22Rv1 (cell line): ENCODE measurements around the gene MARF1.

Experiments used
- CTCF ChIP-seq: fragments of 450-650 bp; IDR thresholded peaks from 2 replicates; pipeline ENCODE4 v1.5.1; 2017; ENCODE audit warnings: mild to moderate bottlenecking
- ZFX ChIP-seq: fragments of 450-650 bp; IDR thresholded peaks from 2 replicates; pipeline ENCODE4 v1.6.1; 2017; ENCODE audit warnings: antibody characterized with exemption, borderline replicate concordance

GRCh38 chr16:15682105-15682570 is 39.2 kb upstream of the MARF1 start:
- TF ChIP-seq CTCF (peak; percentile 78), ZFX (no peak)
